HepG2 (cell line): ENCODE results near the gene CIBAR2.

Experiments
- ELF4 ChIP-seq: sonication (generic); formaldehyde crosslinking; IDR thresholded peaks from 2 replicates; pipeline ENCODE4 v1.5.0; 2020; ENCODE audit warnings: missing genetic modification reagents, mild to moderate bottlenecking, moderate library complexity, borderline replicate concordance
- EZH2 ChIP-seq: conservative IDR thresholded peaks from 2 replicates; pipeline ENCODE4 v1.6.1; 2012; ENCODE audit warnings: mild to moderate bottlenecking, low read depth, low read length, moderate library complexity
- FOXM1 ChIP-seq: sonication (generic); formaldehyde crosslinking; IDR thresholded peaks from 2 replicates; pipeline ENCODE4 v1.5.0; 2020; ENCODE audit warnings: missing genetic modification reagents
- MXI1 ChIP-seq: IDR thresholded peaks from 3 replicates; pipeline ENCODE4 v1.6.1; 2012; ENCODE audit warnings: low read depth, low read length, inconsistent platforms, borderline replicate concordance
- POLR2A ChIP-seq, 2 experiments: IDR thresholded peaks; 2 replicates each; pipeline ENCODE4 v1.6.1; 2011; ENCODE audit warnings: low read depth in 2 of 2, low read length in 2 of 2, mild to moderate bottlenecking in 1 of 2, moderate library complexity in 1 of 2; ENCODE audit not compliant: insufficient read depth in 1 of 2
- REST ChIP-seq, 2 experiments: IDR thresholded peaks; 2 replicates each; pipeline ENCODE4 v1.6.1; 2011 to 2012; ENCODE audit warnings: low read length in 2 of 2, borderline replicate concordance in 1 of 2, low read depth in 1 of 2, mild to moderate bottlenecking in 1 of 2, moderate library complexity in 1 of 2
- SRF ChIP-seq: IDR thresholded peaks from 2 replicates; pipeline ENCODE4 v1.6.1; 2011; ENCODE audit warnings: mild to moderate bottlenecking, low read depth, low read length, moderate library complexity
- TCF7L2 ChIP-seq: IDR thresholded peaks from 2 replicates; pipeline ENCODE4 v1.6.1; 2011; ENCODE audit warnings: mild to moderate bottlenecking, low read depth, low read length, moderate library complexity
- ZBTB43 ChIP-seq: sonication (generic); formaldehyde crosslinking; conservative IDR thresholded peaks from 2 replicates; pipeline ENCODE4 v1.4.0; 2020; ENCODE audit warnings: missing genetic modification reagents
- ZNF12 ChIP-seq: sonication (generic); formaldehyde crosslinking; IDR thresholded peaks from 2 replicates; pipeline ENCODE4 v1.5.0; 2020; ENCODE audit warnings: missing genetic modification reagents
- ZNF143 ChIP-seq: sonication (generic); formaldehyde crosslinking; IDR thresholded peaks from 2 replicates; pipeline ENCODE4 v1.4.0; 2020; ENCODE audit warnings: missing genetic modification reagents
- ZNF274 ChIP-seq: sonication (generic); formaldehyde crosslinking; IDR thresholded peaks from 2 replicates; pipeline ENCODE4 v1.5.1; 2020; ENCODE audit warnings: mild to moderate bottlenecking, missing genetic modification reagents
- ZNF841 ChIP-seq: sonication (generic); formaldehyde crosslinking; IDR thresholded peaks from 2 replicates; pipeline ENCODE4 v1.8.1; 2023; ENCODE audit warnings: missing genetic modification reagents, borderline replicate concordance
- TF ChIP-seq, protein P1 (sequence below), 2 experiments: sonication (generic) in 1 of 2; formaldehyde crosslinking in 1 of 2; IDR thresholded peaks; 2 replicates each; pipeline versions ENCODE4 v1.5.1 to v1.6.1; 2011 to 2020; ENCODE audit warnings: borderline replicate concordance in 1 of 2, low read depth in 1 of 2, low read length in 1 of 2, mild to moderate bottlenecking in 1 of 2, missing genetic modification reagents in 1 of 2, moderate library complexity in 1 of 2

- TF ChIP-seq, protein P1, sequence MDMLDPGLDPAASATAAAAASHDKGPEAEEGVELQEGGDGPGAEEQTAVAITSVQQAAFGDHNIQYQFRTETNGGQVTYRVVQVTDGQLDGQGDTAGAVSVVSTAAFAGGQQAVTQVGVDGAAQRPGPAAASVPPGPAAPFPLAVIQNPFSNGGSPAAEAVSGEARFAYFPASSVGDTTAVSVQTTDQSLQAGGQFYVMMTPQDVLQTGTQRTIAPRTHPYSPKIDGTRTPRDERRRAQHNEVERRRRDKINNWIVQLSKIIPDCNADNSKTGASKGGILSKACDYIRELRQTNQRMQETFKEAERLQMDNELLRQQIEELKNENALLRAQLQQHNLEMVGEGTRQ (IDR thresholded peaks at IDR 0.05; ENCODE audit: low read depth, low read length) = no peak
- TF ChIP-seq, protein P1 (CRISPR knock-in tag; IDR thresholded peaks at IDR 0.05; ENCODE audit: borderline replicate concordance) = no peak
- no peak for TF ChIP-seq ZNF12 (CRISPR knock-in tag)
- no peak for TF ChIP-seq ELF4 (CRISPR knock-in tag)
- TF ChIP-seq SRF = no peak
- no peak for TF ChIP-seq MXI1
- TF ChIP-seq ZNF274 (CRISPR knock-in tag) = no peak
- TF ChIP-seq REST (IDR thresholded peaks at IDR 0.05; ENCODE audit: borderline replicate concordance in 1 of 2, low read depth in 1 of 2, low read length in 2 of 2) = no peak
- TF ChIP-seq EZH2 = no peak
- no peak for TF ChIP-seq ZNF143 (CRISPR knock-in tag)
- no peak for TF ChIP-seq ZNF841
- TF ChIP-seq FOXM1 (CRISPR knock-in tag) = no peak
- no peak for TF ChIP-seq POLR2A (IDR thresholded peaks at IDR 0.05; ENCODE audit: insufficient read depth in 1 of 2, low read depth in 2 of 2, low read length in 2 of 2)
- TF ChIP-seq TCF7L2 = no peak
- TF ChIP-seq ZBTB43 (CRISPR knock-in tag) = no peak
Observed at GRCh38 chr16:85150331-85150940, 38.2 kb upstream of the CIBAR2 start.
